OCI-LY7 (cell line): Measurements from ENCODE around the gene SFXN5. TPM values are rescaled to one million over a fixed set of nuclear protein-coding genes. Genes with fewer than 3 reads are reported as not detected.

Experiments
- BruUV-seq: library from RNA; stranded (reverse); fragments of 400-500 nt; replicated peaks from 2 replicates; lab custom pipeline; 2021; lab: Mats Ljungman, UMichigan
- CTCF ChIA-PET: fragments of 300-600 bp; sonication (Branson Sonifier 250); formaldehyde crosslinking; loops from one replicate; lab custom pipeline; 2022; ENCODE audit warnings: antibody characterized with exemption; ENCODE audit not compliant: unreplicated experiment; lab: Charles Lee
- POLR2A ChIA-PET: fragments of 300-600 bp; sonication (Branson Sonifier 250); formaldehyde crosslinking; loops from one replicate; lab custom pipeline; 2022; ENCODE audit warnings: antibody characterized with exemption; lab: Charles Lee
- DNase-seq: peaks from one replicate; pipeline ENCODE4 v3.0.0-alpha.2; 2015; ENCODE audit warnings: low spot score
- H2AFZ ChIP-seq: fragments of 200-600 bp; sonication (generic), shearing (Covaris generic); 2 replicates; pipeline ENCODE4 v1.6.1; 2014; ENCODE audit warnings: mild to moderate bottlenecking, antibody characterized with exemption, low read length, moderate library complexity
- H3K27ac ChIP-seq: fragments of 200-600 bp; sonication (generic); 2 replicates; pipeline ENCODE4 v1.5.1; 2014; ENCODE audit warnings: mixed run types, low read depth, mild to moderate bottlenecking, moderate library complexity, low read length, inconsistent platforms; ENCODE audit not compliant: poor library complexity, severe bottlenecking
- H3K36me3 ChIP-seq: fragments of 200-600 bp; sonication (generic); 2 replicates; pipeline ENCODE4 v1.6.1; 2014; ENCODE audit warnings: mild to moderate bottlenecking, antibody characterized with exemption, low read length, moderate library complexity, mixed read lengths; ENCODE audit not compliant: insufficient read depth
- H3K4me1 ChIP-seq: fragments of 200-600 bp; sonication (generic); 2 replicates; pipeline ENCODE4 v1.5.1; 2014; ENCODE audit warnings: mild to moderate bottlenecking, low read length; ENCODE audit not compliant: insufficient read depth, poor library complexity, severe bottlenecking
- H3K4me2 ChIP-seq: fragments of 200-600 bp; sonication (generic); 2 replicates; pipeline ENCODE4 v1.6.1; 2014; ENCODE audit warnings: mild to moderate bottlenecking, low read length
- H3K4me3 ChIP-seq: fragments of 200-600 bp; sonication (generic); 2 replicates; pipeline ENCODE4 v1.5.1; 2014; ENCODE audit warnings: mild to moderate bottlenecking, low read depth, low read length; ENCODE audit not compliant: poor library complexity, severe bottlenecking
- H3K79me2 ChIP-seq: fragments of 200-600 bp; sonication (generic); 2 replicates; pipeline ENCODE4 v1.6.1; 2016; ENCODE audit warnings: low read depth, mild to moderate bottlenecking, low read length, moderate library complexity, mixed read lengths; ENCODE audit not compliant: insufficient read depth
- H3K9me2 ChIP-seq: fragments of 200-600 bp; sonication (generic); 2 replicates; pipeline ENCODE4 v1.6.1; 2016; ENCODE audit warnings: mild to moderate bottlenecking, low read length, mixed read lengths; ENCODE audit not compliant: insufficient read depth
- H3K9me3 ChIP-seq: fragments of 200-600 bp; sonication (generic); 2 replicates; pipeline ENCODE4 v1.6.1; 2014; ENCODE audit warnings: mild to moderate bottlenecking, mixed run types, low read length, mixed read lengths
- H4K20me1 ChIP-seq: fragments of 200-600 bp; sonication (generic); 2 replicates; pipeline ENCODE4 v1.6.1; 2014; ENCODE audit warnings: mild to moderate bottlenecking, antibody characterized with exemption, low read length, moderate library complexity, mixed read lengths; ENCODE audit not compliant: insufficient read depth
- CTCF ChIP-seq: fragments of 200-600 bp; sonication (generic); conservative IDR thresholded peaks from 2 replicates; pipeline ENCODE4 v1.5.1; 2014; ENCODE audit warnings: mild to moderate bottlenecking, antibody characterized with exemption, low read length, moderate library complexity, mixed read lengths
- EZH2phosphoT487 ChIP-seq: fragments of 200-600 bp; sonication (generic); IDR thresholded peaks from 2 replicates; pipeline ENCODE4 v1.6.1; 2018; ENCODE audit warnings: low read depth, borderline replicate concordance, mild to moderate bottlenecking, mixed run types, antibody characterized with exemption, low read length, moderate library complexity, mixed read lengths
- intact Hi-C: fragments of 100-400 bp; cut with micrococcal nuclease; formaldehyde crosslinking; loops from one replicate; pipeline ENCODE4 v1.10.0; 2022; ENCODE audit not compliant: unreplicated experiment
- total RNA-seq, 2 experiments: library from RNA; depleted of rRNA in 1 of 2; stranded (reverse); fragments of >200 nt in 1 of 2; shearing (Covaris generic) in 1 of 2; gene quantifications; 2 replicates each; pipeline ENCODE4 v1.2.3, GENCODE V29; 2014 to 2022

SFXN5 gene
- total RNA-seq, 2 experiments from 2014 or later = 4.5 to 10.5 TPM

GRCh38 chr2:72958542-72959385 is 112.7 kb downstream of the SFXN5 start:
- no peaks in the 10 kb centered on the region for H4K20me1 ChIP-seq
- POLR2A ChIA-PET = no interaction called here
- no peak for DNase-seq
- H3K9me2 ChIP-seq = no peaks in the 10 kb centered on the region
- H3K4me1 ChIP-seq = peaks cover 5% of the 10 kb centered on the region
- H2AFZ ChIP-seq = no peak overlapping the region
- no peak overlapping the region for H3K4me3 ChIP-seq
- H3K4me2 ChIP-seq = no peak overlapping the region
- no peaks in the 10 kb centered on the region for H3K79me2 ChIP-seq
- H3K9me3 ChIP-seq = no peaks in the 10 kb centered on the region
- TF ChIP-seq EZH2phosphoT487 (no peak), CTCF (no peak)
- no TSS peak for BruUV-seq
- no peaks in the 10 kb centered on the region for H3K36me3 ChIP-seq
- intact Hi-C loops = no loop called here
- H3K27ac ChIP-seq = no peak overlapping the region
- CTCF ChIA-PET = no interaction called here

DNA sequence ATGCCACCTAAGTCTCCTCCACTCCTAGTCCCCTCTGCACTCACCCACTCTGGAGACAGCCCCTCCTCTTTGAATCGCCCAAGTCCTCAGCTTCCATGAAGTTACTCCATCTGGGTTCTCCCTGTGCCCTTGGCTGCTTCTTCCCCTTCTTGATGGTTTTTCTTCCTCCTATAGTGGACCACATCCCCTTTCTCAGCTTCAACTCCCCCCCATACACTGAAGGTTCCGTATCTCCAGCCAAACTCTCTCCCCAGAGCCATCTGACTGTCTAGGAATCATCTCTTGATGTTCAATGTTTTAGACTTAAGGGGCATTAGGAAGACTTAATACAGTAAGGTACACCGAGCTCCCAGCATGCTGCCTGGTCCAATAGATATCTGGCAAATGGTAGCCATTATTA is 114.6 kb downstream of the SFXN5 start:
- Histone ChIP-seq H3K79me2 (no peaks in the 10 kb centered on the region), H3K4me1 (peaks cover 9% of the 10 kb centered on the region), H3K9me2 (no peaks in the 10 kb centered on the region), H3K9me3 (no peaks in the 10 kb centered on the region), H2AFZ (no peak overlapping the region), H3K4me3 (no peak overlapping the region), H4K20me1 (no peaks in the 10 kb centered on the region), H3K27ac (no peak overlapping the region), H3K4me2 (no peak overlapping the region), H3K36me3 (no peaks in the 10 kb centered on the region)
- BruUV-seq = no TSS peak
- TF ChIP-seq EZH2phosphoT487 (no peak), CTCF (no peak)
- ChIA-PET POLR2A (no interaction called here), CTCF (interaction anchor here (0.6 kb wide), 1 partner anchor 31 kb away, joined by 3 read pairs; no protein-coding TSS in a partner anchor)
- no peak for DNase-seq
- intact Hi-C loops = no loop called here

DNA sequence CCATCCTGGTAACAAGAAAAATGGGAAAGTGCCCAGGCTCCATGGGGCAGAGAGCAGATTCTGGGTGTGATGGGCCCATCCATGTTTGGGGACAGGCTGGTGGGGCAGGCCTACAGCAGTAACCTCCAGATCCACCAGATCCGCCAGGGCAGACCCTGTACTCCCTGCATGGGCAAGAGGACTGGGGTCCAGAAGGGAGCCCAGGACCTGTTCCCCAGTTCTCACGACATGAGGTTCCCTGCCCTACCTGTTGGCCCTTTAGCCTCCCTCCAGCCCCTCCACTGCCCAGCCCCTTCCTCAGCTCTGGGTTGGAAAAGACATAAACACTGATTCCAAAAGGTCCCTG is 115.5 kb downstream of the SFXN5 start:
- ChIA-PET POLR2A (no interaction called here), CTCF (interaction anchor here (0.6 kb wide), 1 partner anchor 9 kb away, joined by 3 read pairs; no protein-coding TSS in a partner anchor)
- peaks cover 18% of the 10 kb centered on the region for H3K4me1 ChIP-seq
- H3K9me3 ChIP-seq = no peaks in the 10 kb centered on the region
- H3K36me3 ChIP-seq = no peaks in the 10 kb centered on the region
- H3K4me2 ChIP-seq = no peak overlapping the region
- no TSS peak for BruUV-seq
- no peak overlapping the region for H3K27ac ChIP-seq
- DNase-seq = no peak
- no peak overlapping the region for H3K4me3 ChIP-seq
- TF ChIP-seq EZH2phosphoT487 (no peak), CTCF (no peak)
- no peaks in the 10 kb centered on the region for H3K79me2 ChIP-seq
- H3K9me2 ChIP-seq = no peaks in the 10 kb centered on the region
- no peaks in the 10 kb centered on the region for H4K20me1 ChIP-seq
- no peak overlapping the region for H2AFZ ChIP-seq
- intact Hi-C loops = no loop called here
